GM18909 (cell line): Measurements from ENCODE around the gene MRTO4.
"Not testable (repeated sequence)": the region's sequence is repeated elsewhere in the genome, so short reads cannot be mapped to it uniquely, and the experiment has no call there.

Experiments used
- ATAC-seq: cut with Tn5 transposase; IDR thresholded peaks from one replicate; pipeline ENCODE4 v1.9.1; 2021; ENCODE audit warnings: mild to moderate bottlenecking; ENCODE audit not compliant: unreplicated experiment, poor library complexity

The MRTO4 gene

DNA sequence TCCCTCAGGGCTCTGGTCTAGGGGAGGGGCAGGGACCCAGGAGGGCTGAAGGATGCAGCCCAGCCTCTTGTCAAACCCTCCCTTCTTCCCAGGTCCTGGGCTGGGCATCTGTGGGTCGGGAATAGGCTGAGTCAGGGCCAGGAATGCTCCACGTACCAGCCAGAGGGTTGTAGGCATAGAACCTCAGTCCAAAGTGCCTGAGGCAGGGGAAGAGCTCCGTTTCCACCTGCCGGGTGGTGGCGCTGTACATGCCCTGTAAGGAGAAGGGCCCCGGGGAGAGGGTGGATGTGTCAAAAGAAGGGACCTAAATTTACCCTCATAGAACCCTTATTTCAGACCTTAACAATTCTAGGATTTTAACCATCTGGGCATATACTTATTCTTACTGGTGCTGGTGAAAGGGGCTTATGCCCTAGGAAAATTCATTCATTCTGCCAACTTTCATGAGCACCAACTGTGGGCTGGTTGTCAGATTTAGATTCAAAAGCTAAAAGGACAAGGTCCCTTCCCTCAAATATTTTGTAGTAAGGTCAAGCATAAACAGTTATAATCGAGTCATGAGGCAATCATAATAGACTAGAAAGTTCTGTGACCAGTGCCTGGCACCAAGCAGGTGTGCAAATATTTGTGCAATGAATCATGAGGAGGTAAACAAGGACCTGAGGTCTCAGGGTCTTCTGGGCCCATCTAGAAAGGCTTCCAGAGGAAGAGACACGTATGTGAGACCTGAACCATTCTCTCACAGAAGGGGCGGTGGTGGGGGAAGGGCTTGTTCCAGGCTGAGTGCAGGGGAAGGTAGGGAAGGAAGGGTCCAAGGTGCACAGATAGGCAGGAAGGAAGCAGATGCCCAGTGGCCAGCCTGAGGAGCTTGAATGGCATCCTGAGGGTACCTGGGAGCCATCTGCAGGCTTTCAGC, 18.1 kb downstream of the MRTO4 start:
- not testable (repeated sequence) for ATAC-seq

DNA sequence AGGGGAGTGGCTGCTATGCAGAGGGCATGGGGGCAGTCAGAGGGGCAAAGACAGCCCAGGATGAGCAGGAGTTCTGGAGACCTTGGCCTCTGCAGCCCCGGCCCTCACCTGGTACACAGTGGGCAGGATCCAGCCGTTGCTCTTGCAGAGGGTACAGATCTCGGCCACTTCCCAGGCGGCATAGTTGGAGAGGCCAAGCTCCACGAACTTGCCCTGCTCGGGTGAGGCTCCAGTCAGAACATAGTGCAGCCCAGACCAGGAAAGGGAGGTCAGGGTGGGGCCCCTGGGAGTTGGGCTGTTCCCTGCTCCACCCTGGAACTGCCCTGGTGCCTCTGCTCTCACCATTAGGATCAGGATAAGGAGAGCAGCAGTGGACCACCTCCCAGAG, 18.7 kb downstream of the MRTO4 start:
- ATAC-seq: not testable (repeated sequence)

DNA sequence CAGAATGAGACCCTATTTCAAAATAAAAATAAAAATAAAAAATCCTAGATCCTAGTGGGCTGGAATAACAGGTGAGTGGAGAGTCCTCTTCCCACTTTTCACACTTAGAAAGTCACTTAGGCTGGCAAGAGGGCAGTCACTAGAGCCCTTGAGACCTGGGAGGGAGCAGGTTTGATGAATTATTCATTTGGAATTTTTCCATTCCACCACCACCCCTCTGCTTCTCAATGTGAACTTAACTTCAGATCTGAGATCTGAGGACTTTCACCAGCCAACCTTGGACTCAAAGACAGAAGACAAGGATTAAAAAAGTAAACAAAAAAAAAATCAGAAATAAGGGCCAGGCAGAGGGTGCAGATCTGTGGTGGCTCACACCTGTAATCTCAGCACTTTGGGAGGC, 20.5 kb downstream of the MRTO4 start:
- ATAC-seq: no peak

DNA sequence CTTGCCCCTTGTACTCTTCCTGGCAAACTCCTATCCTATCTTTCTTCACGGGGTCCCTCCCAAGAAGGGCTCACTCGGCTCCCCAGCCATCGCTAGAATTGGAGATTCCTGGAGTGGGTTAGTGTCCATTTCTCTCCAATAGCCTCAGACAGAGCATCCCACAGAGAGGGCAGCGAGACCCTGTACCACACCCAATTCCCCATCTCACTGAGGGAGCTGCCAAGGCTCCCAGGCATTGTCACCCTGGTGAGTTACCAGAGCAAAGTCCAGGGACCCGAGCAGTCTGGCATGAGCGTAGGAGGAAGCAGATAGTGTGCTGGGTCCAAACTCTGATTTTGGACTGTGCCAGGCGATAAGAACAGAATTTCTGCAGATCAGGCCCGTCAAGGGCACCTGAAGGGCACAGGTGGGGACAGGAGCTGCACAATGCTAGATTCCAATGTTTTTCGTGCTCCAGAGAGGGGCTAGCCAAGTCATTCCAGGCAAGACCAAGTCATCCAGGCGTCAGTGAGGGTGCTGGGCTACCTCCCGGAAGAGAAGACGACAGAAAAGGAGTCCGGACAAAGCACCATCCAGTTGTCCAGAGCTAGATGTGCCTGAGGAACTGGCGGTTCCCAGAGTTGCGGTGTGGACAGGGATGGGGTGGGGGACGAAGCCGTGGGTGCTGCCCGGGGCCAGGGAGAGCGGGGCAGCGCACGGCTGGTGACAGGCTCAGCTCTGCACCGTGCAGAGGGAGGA, 21.7 kb downstream of the MRTO4 start:
- no peak for ATAC-seq

DNA sequence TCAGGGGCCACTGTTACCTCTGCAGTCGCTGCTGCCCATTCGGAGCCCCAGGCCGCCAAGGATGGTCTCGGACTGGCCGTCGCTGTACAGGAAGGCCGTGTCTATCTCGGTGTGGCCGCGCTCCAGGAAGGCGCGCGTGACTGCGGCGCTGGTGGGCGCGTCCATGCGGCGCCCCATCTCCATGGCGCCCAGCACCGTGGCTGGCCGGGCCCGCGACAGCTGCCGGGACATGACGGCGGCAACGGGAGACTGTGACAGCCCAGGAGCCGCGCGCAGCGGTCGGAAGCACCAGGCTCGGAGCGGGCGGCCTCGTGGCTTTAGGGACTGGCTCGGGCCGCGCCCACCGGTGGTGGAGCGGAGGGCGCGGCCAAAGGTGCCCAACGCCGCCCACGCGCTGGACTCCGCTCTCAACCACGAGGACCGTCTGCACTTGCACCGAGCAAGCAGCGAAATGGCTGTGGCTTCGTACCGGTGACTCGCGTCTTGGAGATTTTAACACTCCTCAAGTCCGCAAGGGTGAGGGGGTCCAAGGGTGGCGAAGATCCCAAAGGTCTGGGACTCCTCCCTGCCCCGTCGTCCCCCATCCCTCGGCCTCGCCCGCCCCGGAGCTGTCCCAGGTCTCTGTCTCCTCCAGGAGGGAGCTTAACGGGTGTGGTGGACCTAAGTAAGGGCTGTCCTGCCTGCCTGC, 22.4 kb downstream of the MRTO4 start:
- ATAC-seq: not testable (repeated sequence)

DNA sequence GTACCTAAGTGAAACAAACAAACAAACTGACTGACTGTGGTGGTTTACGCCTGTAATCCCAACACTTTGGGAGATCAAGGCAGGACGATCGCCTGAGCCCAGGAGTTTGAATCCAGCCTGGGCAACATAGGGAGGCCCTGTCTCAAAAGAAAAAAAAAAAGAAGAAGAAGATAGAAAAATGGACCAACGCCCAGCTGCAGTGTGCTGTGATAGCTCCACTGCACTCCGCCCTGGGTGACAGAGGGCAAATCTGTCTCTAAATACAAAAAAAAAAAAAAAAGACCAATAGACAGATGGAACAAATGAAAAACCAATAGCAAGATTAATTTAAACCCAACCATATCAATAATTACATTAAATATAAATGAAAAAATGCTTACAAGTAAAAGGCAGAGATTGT, 23.0 kb downstream of the MRTO4 start:
- ATAC-seq: no peak

DNA sequence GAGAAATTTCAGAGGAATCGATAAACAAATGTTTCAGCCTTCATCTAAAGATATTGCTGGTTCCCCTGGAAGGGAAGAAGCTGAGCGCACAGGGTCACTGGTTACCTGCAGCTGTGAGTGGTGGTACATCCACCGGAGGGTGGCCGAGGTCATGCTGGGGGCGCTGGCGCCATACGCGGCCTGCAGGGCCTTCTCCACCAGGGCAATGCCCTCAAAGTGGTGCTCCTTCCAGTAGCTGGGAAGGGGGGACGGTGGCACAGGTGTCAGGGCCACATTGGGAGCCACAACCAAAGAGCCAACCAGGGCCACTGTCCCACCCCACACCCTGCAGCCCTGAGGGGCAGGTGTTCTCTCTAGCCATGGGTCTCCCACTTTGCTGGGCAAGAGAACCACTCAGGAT, 32.3 kb downstream of the MRTO4 start:
- no peak for ATAC-seq

DNA sequence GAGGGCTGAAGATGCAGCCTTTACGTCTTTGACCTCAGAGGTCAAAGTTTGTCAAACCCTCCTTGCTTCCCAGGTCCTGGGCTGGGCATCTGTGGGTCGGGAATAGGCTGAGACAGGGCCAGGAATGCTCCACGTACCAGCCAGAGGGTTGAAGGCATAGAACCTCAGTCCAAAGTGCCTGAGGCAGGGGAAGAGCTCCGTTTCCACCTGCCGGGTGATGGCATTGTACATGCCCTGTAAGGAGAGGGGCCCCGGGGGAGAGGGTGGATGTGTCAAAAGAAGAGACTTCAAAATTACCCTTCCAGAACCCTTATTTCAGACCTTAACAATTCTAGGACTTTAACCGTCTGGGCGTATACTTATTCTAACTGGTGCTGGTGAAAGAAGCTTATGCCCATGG, 33.3 kb downstream of the MRTO4 start:
- ATAC-seq: no peak

DNA sequence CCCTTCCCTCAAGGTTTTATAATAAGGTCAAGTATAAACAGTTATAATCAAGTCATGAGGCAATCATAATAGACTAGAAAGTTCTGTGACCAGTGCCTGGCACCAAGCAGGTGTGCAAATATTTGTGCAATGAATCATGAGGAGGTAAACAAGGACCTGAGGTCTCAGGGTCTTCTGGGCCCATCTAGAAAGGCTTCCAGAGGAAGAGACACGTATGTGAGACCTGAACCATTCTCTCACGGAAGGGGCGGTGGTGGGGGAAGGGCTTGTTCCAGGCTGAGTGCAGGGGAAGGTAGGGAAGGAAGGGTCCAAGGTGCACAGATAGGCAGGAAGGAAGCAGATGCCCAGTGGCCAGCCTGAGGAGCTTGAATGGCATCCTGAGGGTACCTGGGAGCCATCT, 33.8 kb downstream of the MRTO4 start:
- not testable (repeated sequence) for ATAC-seq

DNA sequence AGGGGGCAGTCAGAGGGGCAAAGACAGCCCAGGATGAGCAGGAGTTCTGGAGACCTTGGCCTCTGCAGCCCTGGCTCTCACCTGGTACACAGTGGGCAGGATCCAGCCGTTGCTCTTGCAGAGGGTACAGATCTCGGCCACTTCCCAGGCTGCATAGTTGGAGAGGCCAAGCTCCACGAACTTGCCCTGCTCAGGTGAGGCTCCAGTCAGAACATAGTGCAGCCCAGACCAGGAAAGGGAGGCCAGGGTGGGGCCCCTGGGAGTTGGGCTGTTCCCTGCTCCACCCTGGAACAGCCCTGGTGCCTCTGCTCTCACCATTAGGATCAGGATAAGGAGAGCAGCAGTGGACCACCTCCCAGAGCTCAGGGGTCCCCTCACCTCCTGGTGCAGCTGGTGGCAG, 34.2 kb downstream of the MRTO4 start:
- not testable (repeated sequence) for ATAC-seq

DNA sequence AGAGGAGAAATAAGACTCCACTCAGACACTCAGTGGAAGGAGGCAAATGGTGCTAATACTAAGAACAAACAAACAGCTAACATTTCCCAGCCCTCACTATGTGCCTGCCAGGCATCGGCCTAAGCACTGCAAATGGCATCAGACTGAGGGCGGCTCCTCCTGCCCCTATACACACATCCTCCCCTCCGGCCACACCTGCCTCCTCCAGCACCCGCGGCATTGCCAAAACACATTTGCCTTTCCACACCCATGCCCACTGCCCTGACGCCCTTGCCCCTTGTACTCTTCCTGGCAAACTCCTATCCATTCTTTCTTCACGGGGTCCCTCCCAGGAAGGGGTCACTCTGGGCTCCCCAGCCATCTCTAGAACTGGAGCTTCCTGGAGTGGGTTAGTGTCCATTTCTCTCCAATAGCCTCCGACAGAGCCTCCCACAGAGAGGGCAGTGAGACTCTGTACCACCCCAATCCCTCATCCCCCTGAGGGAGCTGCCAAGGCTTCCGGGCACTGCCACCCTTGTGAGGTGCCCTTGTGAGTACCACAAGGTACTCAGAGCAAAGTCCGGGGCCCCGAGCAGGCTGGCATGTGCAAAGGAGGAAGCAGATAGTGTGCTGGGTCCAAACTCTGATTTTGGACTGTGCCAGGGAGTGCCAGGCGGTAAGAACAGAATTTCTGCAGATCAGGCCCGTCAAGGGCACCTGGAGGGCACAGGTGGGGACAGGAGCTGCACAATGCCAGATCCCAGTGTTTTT, 36.0 kb downstream of the MRTO4 start:
- no peak for ATAC-seq

DNA sequence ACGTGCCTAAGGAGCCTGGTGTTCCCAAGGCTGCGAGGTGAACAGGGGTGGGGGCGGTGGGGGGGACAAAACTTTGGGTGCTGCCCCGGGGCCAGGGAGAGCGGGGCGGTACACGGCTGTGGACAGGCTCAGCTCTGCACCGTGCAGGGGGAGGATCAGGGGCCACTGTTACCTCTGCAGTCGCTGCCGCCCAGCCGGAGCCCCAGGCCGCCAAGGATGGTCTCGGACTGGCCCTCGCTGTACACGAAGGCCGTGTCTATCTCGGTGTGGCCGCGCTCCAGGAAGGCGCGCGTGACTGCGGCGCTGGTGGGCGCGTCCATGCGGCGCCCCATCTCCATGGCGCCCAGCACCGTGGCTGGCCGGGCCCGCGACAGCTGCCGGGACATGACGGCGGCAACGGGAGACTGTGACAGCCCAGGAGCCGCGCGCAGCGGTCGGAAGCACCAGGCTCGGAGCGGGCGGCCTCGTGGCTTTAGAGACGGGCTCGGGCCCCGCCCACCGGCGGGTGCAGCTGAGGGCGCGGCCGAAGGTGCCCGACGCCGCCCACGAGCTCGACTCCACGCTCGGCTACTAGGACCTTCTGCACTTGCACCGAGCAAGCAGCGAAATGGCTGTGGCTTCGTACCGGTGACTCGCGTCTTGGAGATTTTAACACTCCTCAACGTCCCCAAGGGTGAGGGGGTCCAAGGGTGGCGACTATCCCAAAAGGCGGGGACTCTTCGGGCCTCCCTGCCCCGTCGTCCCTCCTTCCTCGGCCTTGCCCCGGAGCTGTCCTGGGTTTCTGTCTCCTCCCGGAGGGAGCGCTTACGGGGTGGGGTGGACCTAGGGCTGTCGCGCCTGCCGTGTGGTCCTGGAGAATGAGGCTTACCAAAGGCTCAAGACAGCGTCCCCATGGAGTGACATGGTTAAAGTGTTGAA, 37.0 kb downstream of the MRTO4 start, which contains the start of gene AKR7A3:
Gene AKR7A3 (minus strand): TSS at position 447 of the 918 bp plus-strand sequence. CDS start 61 bp downstream, at position 386.
- ATAC-seq: not testable (repeated sequence)

DNA sequence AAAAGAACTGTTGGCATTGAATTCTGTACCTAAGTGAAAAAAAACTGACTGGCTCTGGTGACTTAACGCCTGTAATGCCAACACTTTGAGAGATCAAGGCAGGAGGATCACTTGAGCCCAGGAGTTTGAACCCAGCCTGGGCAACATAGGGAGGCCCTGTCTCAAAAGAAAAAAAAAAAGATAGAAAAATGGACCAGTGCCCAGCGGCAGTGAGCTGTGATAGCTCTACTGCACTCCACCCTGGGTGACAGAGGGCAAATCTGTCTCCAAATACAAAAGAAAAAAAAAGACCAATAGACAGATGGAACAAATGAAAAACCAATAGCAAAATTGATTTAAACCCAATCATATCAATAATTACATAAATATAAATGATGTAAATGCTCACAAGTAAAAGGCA, 37.6 kb downstream of the MRTO4 start:
- ATAC-seq: no peak

DNA sequence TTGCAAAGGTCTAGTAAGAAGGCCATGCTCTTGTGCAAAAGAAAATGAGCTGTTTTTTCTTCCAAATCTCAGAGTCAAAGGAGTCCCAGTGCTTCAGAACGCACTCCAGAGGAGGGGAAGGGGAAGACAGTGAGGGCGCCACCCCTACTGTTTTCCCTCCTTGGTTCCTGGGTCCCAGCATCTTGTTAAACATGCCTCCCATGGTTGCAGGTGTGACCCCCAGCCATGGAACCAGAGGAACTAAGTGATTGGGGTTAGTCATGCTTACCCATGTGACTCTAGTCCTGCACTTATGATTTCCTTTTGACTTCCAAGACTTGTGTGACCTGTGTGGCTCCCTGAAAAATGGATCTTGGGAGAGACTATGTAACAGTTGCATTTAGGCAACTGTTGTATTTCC, 43.0 kb downstream of the MRTO4 start:
- no peak for ATAC-seq

DNA sequence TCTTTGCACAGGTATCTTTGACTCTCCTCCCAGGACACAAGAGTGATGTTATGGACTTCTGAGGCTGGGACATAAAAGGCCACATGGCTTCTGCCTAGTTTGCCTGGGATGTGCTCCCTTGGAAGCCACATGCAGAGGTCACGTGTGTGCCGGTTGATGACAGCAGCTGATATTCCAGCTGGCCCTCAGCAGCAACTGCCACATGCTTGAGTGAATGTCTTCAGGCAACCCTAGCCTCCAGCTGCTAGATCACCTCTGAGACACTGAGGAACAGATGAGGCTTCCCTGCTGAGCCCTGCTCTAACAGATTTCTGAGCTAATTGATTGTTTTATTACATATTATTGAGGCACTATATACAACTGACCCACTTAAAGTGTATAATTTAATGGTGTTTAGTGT, 48.6 kb downstream of the MRTO4 start:
- no peak for ATAC-seq

DNA sequence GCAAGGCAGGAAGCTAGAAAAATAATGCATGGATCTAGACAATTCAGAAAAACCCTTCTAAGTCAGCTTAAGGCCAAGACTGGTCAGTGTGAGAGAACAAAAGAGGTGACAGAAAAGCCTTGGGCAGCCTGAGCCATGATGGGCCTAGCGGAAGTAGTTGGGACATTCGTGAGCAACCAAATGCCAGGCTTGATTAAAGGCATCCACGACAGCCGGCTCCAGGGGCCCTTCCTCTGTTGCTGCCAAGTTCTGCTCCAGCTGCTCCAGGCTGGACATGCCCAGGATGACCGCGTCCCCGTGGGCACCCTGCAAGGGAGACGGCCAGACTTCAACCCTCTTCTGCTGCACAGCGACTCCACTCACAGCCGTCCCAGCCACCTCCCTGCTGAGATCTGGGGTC, 52.5 kb downstream of the MRTO4 start:
- not testable (repeated sequence) for ATAC-seq

DNA sequence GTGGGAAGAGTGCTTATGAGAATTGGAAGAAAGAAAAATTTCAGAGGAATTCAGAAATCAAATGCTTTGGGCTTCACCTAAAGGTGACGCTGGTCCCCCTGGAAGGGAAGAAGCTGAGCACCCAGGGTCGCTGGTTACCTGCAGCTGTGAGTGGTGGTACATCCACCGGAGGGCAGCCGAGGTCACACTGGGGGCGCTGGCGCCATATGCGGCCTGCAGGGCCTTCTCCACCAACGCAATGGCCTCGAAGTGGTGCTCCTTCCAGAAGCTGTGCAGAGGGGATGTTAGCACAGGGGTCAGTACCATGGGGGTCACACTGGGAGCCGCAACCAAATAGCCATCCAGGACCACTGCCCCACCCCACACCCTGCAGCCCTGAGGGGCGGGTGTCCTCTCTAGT, 54.3 kb downstream of the MRTO4 start:
- no peak for ATAC-seq

DNA sequence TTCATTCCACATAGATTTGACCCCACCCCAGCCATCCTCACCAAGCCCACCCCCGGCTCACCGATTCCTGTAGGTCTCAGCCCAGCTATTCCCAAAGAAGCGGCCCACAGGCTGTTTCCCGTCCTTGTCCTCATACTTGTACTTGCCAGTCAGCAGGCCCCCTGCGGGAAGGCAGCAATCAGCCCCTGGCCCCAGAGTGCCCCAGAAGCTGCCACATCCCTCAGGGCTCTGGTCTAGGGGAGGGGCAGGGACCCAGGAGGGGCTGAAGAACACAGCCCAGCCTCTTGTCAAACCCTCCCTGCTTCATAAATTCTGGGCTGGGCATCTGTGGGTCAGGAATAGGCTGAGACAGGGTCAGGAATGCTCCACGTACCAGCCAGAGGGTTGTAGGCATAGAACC, 55.3 kb downstream of the MRTO4 start:
- ATAC-seq: no peak
